Stimulated activated CD4-positive, alpha-beta T cell treated with anti-CD3 and anti-CD28 coated beads, Interleukin-15, amount 100 ng/mL, for 24 hours (primary cell): ENCODE measurements around the gene ING3.
"Not testable (repeated sequence)": the region's sequence is repeated elsewhere in the genome, so short reads cannot be mapped to it uniquely, and the experiment has no call there.

ENCODE experiments used
- DNase-seq: peaks from one replicate; pipeline ENCODE4 v3.0.0-alpha.2; 2020

The ING3 gene

GRCh38 chr7:120951309-120951699, 727 bp downstream of the ING3 start:
- no peak for DNase-seq

- DNase-seq, result no peak
These were observed 1.2 kb downstream of the ING3 start for GRCh38 chr7:120951826-120952225.

- DNase-seq, result no peak
These were observed 5.1 kb downstream of the ING3 start for GRCh38 chr7:120955577-120956149.

- DNase-seq, result no peak
These were observed 9.4 kb downstream of the ING3 start for GRCh38 chr7:120959929-120960484.

- DNase-seq, result no peak
These were observed 10.1 kb downstream of the ING3 start for GRCh38 chr7:120960714-120961113.

- DNase-seq, result no peak
These were observed 11.1 kb downstream of the ING3 start for GRCh38 chr7:120961638-120962173.

- no peak for DNase-seq
These were observed 13.5 kb downstream of the ING3 start for GRCh38 chr7:120964088-120964487.

GRCh38 chr7:120966961-120967360, 16.4 kb downstream of the ING3 start:
- DNase-seq, result no peak

GRCh38 chr7:120973849-120974248, 23.3 kb downstream of the ING3 start:
- no peak for DNase-seq

GRCh38 chr7:120979765-120980499, 29.4 kb downstream of the ING3 start:
- DNase-seq, result no peak

GRCh38 chr7:120981117-120981516, 30.5 kb downstream of the ING3 start:
- DNase-seq, result no peak

GRCh38 chr7:120981888-120982615, 31.5 kb downstream of the ING3 start:
- no peak for DNase-seq

- not testable (repeated sequence) for DNase-seq
These were observed 33.0 kb downstream of the ING3 start for GRCh38 chr7:120983592-120983991.

GRCh38 chr7:120984406-120984805, 33.8 kb downstream of the ING3 start:
- DNase-seq, result no peak

- DNase-seq, result no peak
These were observed 34.7 kb downstream of the ING3 start for GRCh38 chr7:120985130-120985758.

GRCh38 chr7:120985839-120986238, 35.3 kb downstream of the ING3 start:
- DNase-seq, result no peak

GRCh38 chr7:120986650-120987049, 36.1 kb downstream of the ING3 start:
- DNase-seq, result no peak

- no peak for DNase-seq
These were observed 36.7 kb downstream of the ING3 start for GRCh38 chr7:120987280-120987679.

- peak; percentile 88 for DNase-seq
These were observed 37.4 kb downstream of the ING3 start for GRCh38 chr7:120987683-120988590.

GRCh38 chr7:120988591-120989256, 38.1 kb downstream of the ING3 start, which contains the start of gene CPED1:
CPED1 (plus strand) TSS chr7:120988711; CDS start chr7:120989622, 911 bp downstream.
- DNase-seq, result peak; percentile 59
